Testis (tissue), 3 donors: ENCODE measurements around the gene AFAP1. TPM values are rescaled to one million over a fixed set of nuclear protein-coding genes. Genes with fewer than 3 reads are reported as not detected.

Experiments
- DNase-seq: peaks from one replicate; pipeline ENCODE4 v3.0.0-alpha.2; 2019
- H3K27ac ChIP-seq, 2 donors: fragments of 200-600 bp; sonication (generic); one replicate each; pipeline ENCODE4 v1.5.1; 2019
- H3K27me3 ChIP-seq: fragments of 200-600 bp; sonication (generic); one replicate; pipeline ENCODE4 v1.5.1; 2019
- H3K36me3 ChIP-seq: fragments of 200-600 bp; sonication (generic); one replicate; pipeline ENCODE4 v1.5.1; 2017; ENCODE audit warnings: low read depth; ENCODE audit errors: missing control alignments
- H3K4me1 ChIP-seq: fragments of 200-600 bp; sonication (generic); one replicate; pipeline ENCODE4 v1.5.1; 2019
- H3K4me3 ChIP-seq, 2 donors: fragments of 200-600 bp; sonication (generic); one replicate each; pipeline ENCODE4 v1.5.1; 2017 to 2019
- H3K9me3 ChIP-seq: fragments of 200-600 bp; sonication (generic); one replicate; pipeline ENCODE4 v1.5.1; 2017
- POLR2A ChIP-seq: fragments of 450-650 bp; IDR thresholded peaks from one replicate; pipeline ENCODE4 v1.6.1; 2017; ENCODE audit warnings: antibody characterized with exemption, mild to moderate bottlenecking, moderate library complexity
- WGBS, 2 donors: methylation state at CpG; one replicate each; pipeline ENCODE4 v1.1.5; 2018; 5-methylcytosine and 5-hydroxymethylcytosine counted together
- intact Hi-C: fragments of 100-400 bp; cut with DNase I; formaldehyde crosslinking; loops from one replicate; pipeline ENCODE4 v1.15.1; 2023; ENCODE audit warnings: low total_unique reads
- polyA plus RNA-seq: library from polyadenylated mRNA; stranded (reverse); fragments of 350-450 nt; fragmentation: Illumina TruSeq; extraction: RNeasy Lipid Tissue Mini Kit (QIAGEN cat#74804); gene quantifications from one replicate; pipeline ENCODE4 v1.2.3, GENCODE V29; 2014; ENCODE audit warnings: low read depth, low replicate concordance; ENCODE audit not compliant: insufficient read depth
- total RNA-seq, 2 donors: library from RNA; depleted of rRNA; stranded (reverse); fragments of >200 nt; gene quantifications; one replicate each; pipeline ENCODE4 v1.2.3, GENCODE V29; 2016
- TF ChIP-seq, protein P1 (sequence below), 3 experiments: fragments of 450-650 bp in 2 of 3; fragments of 200-600 bp in 1 of 3; sonication (generic) in 1 of 3; IDR thresholded peaks; one replicate each; pipeline ENCODE4 v1.5.1; 2016 to 2019; ENCODE audit warnings: antibody characterized with exemption in 3 of 3, mild to moderate bottlenecking in 2 of 3, moderate library complexity in 1 of 3

AFAP1 gene
- total and polyA plus RNA-seq, 3 donors from 2014 or later, result 23.1 to 52.4 (median 51.4) TPM

DNA sequence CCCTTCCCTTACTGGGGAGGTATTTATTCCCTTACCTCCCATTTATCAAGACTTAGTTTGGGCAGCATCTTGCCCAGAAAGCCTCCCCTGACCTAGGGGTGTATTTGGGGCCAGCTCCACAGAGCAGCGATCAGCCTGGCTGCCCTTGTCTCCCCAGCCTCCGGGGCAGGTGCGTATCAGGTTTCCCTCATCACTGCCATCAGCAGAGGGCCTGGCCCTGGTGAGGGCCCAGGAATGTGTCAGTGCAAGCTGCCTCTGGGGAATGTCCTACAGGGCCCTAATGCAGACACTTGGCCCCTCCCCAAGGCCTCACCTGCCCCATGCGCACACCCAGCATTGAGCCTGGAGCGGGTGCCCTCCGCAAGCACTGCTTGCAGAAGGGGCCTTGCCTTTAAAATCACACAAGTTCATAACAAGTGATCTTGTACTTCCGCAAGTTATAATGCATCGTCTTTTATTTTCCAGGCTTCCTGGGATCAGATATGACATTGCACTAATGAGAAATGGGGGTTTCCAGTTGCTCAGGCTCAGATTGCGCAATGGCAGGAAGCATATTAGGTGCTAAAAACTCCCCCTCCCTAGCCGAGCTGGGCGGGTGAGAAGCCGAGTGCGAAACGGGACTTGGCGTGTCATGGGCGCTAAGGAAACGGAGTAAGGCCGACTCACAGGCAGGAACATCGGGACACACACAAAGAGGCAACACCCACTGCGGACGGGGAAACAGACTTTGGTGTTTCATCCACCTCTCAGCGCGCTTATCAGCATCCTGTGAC lies 25.4 kb upstream of the AFAP1 start:
- H3K36me3 ChIP-seq, result no peaks in the 10 kb centered on the region
- no peak overlapping the region for H3K4me3 ChIP-seq
- intact Hi-C loops, result no loop called here
- H3K27ac ChIP-seq, result no peak overlapping the region
- TF ChIP-seq, protein P1, sequence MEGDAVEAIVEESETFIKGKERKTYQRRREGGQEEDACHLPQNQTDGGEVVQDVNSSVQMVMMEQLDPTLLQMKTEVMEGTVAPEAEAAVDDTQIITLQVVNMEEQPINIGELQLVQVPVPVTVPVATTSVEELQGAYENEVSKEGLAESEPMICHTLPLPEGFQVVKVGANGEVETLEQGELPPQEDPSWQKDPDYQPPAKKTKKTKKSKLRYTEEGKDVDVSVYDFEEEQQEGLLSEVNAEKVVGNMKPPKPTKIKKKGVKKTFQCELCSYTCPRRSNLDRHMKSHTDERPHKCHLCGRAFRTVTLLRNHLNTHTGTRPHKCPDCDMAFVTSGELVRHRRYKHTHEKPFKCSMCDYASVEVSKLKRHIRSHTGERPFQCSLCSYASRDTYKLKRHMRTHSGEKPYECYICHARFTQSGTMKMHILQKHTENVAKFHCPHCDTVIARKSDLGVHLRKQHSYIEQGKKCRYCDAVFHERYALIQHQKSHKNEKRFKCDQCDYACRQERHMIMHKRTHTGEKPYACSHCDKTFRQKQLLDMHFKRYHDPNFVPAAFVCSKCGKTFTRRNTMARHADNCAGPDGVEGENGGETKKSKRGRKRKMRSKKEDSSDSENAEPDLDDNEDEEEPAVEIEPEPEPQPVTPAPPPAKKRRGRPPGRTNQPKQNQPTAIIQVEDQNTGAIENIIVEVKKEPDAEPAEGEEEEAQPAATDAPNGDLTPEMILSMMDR (IDR thresholded peaks at IDR 0.05), result no peak
- TF ChIP-seq POLR2A, result no peak
- H3K27me3 ChIP-seq, result no peaks in the 10 kb centered on the region
- WGBS, 2 donors, result 87 to 91% methylated on average over 21 to 23 of the region's 23 CpGs
- H3K4me1 ChIP-seq, result no peaks in the 10 kb centered on the region
- H3K9me3 ChIP-seq, result no peaks in the 10 kb centered on the region
- no peak for DNase-seq

DNA sequence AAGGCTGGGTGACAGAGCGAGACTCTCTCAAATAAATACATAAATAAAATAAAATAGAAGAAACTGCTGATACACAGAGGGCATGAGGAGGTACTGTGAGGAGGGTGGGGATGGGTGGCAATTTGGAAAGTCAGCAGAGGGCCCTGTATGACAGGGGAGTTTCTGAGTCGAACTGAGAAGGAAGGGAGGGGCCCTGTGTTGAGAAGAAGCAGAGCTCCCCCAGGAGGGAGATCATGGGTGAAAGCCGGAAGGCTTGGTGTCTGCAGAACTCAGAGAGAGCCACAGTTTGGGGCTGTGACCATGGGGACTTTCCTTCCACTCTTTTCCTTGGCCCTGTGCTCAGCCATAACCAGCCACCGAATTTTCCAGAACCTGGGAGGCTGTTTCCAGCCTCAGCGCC lies 24.8 kb upstream of the AFAP1 start:
- H3K27ac ChIP-seq, result no peak overlapping the region
- WGBS, 2 donors, result 85 to 92% methylated on average over 5 of the region's 5 CpGs
- DNase-seq, result no peak
- H3K36me3 ChIP-seq, result no peaks in the 10 kb centered on the region
- no peaks in the 10 kb centered on the region for H3K27me3 ChIP-seq
- no peaks in the 10 kb centered on the region for H3K9me3 ChIP-seq
- H3K4me3 ChIP-seq, result no peak overlapping the region
- TF ChIP-seq, protein P1 (IDR thresholded peaks at IDR 0.05), result no peak
- no peak for TF ChIP-seq POLR2A
- intact Hi-C loops, result no loop called here
- H3K4me1 ChIP-seq, result no peaks in the 10 kb centered on the region

DNA sequence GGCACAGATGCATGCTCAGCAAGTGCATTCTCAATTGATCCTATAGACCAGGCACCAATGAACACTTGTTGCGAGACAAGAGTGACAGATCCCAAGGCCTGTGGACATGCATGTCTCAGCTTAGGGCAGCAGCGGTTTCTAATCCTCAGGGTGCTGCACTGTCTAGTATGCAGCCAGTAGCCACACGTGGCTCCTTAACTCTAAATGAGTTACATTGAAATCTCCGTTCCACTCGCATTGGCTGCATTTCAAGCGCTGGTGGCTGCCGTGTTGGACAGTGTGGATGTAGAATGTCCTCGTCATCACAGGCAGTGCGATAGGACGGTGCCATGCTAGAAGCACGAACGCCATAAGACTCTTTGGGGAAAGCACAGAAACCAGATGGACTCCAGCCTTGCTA lies 24.0 kb upstream of the AFAP1 start:
- TF ChIP-seq, protein P1 (IDR thresholded peaks at IDR 0.05), result no peak
- Histone ChIP-seq H3K27me3 (no peaks in the 10 kb centered on the region), H3K27ac (no peak overlapping the region), H3K36me3 (no peaks in the 10 kb centered on the region), H3K9me3 (no peaks in the 10 kb centered on the region), H3K4me1 (no peaks in the 10 kb centered on the region), H3K4me3 (no peak overlapping the region)
- WGBS, 2 donors, result 94% methylated on average over 11 to 12 of the region's 12 CpGs
- DNase-seq, result no peak
- intact Hi-C loops, result no loop called here

DNA sequence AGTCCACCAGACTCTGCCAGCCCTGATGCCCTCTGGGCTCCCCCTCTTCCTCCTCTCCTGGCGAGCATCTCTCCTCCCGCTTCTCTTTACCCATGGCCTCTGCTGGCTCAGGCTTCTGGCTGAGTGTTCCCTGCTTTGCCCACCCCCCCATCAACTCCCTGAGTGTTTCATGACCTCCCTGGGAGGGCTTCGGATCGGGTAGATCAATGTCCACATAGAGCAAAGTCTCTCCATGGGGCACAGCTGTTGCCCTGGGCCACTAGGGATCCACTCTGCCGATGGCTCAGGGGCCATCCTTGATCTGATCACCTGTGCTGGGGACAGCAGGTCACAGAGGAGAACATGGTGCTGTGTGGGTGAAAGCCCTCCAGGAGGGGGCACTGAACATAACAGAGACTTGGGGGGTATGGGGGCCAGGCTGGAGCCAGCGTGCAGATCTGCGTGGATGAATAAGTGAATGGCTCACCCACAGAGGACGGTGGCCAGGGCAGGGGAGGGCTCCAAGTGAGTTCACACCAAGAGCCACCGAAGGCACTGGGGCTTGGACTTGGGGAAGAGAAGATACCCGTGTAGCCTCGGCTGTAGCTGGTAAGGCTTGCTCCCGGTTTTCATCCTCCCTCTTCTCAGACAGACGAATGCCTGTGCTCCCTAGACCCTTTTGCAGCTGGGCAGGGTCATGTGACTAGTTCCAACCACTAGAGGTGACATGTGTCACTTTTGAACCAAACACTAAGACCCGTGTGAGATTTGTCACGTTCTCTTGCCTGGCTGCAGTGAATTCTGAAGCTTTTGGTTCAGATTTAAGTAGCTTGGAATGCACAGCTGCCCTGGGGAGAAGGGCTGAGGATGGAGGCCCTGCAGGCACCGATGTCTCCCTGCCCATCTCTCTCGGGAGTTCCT lies 23.2 kb upstream of the AFAP1 start:
- H3K36me3 ChIP-seq, result no peaks in the 10 kb centered on the region
- TF ChIP-seq, protein P1 (IDR thresholded peaks at IDR 0.05), result no peak
- TF ChIP-seq POLR2A, result no peak
- no peak for DNase-seq
- no peaks in the 10 kb centered on the region for H3K9me3 ChIP-seq
- no peaks in the 10 kb centered on the region for H3K27me3 ChIP-seq
- intact Hi-C loops, result no loop called here
- H3K4me3 ChIP-seq, result no peak overlapping the region
- H3K4me1 ChIP-seq, result no peaks in the 10 kb centered on the region
- no peak overlapping the region for H3K27ac ChIP-seq
- 90% methylated on average over 17 of the region's 17 CpGs for WGBS, 2 donors
